LNCAP (cell line): ENCODE measurements around the gene MED8.

Source experiments
- CTCF ChIP-seq: fragments of 450-650 bp; IDR thresholded peaks from 2 replicates; pipeline ENCODE4 v1.5.1; 2017; ENCODE audit warnings: mild to moderate bottlenecking

The MED8 gene, protein sequence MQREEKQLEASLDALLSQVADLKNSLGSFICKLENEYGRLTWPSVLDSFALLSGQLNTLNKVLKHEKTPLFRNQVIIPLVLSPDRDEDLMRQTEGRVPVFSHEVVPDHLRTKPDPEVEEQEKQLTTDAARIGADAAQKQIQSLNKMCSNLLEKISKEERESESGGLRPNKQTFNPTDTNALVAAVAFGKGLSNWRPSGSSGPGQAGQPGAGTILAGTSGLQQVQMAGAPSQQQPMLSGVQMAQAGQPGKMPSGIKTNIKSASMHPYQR

GRCh38 chr1:43389326-43390313 is at the start of gene MED8, which contains the start of gene SZT2:
Gene MED8, minus strand, starts transcription at chr1:43389800. Its CDS starts 36 bp downstream, at chr1:43389764.
Gene SZT2, plus strand, starts transcription at chr1:43389899. Its CDS starts 70 bp downstream, at chr1:43389969.
- TF ChIP-seq CTCF: no peak

- no peak for TF ChIP-seq CTCF
Measured at GRCh38 chr1:43438953-43439581, 49.5 kb upstream of the MED8 start.

- no peak for TF ChIP-seq CTCF
Measured at GRCh38 chr1:43438576-43438952, 49.0 kb upstream of the MED8 start.

DNA sequence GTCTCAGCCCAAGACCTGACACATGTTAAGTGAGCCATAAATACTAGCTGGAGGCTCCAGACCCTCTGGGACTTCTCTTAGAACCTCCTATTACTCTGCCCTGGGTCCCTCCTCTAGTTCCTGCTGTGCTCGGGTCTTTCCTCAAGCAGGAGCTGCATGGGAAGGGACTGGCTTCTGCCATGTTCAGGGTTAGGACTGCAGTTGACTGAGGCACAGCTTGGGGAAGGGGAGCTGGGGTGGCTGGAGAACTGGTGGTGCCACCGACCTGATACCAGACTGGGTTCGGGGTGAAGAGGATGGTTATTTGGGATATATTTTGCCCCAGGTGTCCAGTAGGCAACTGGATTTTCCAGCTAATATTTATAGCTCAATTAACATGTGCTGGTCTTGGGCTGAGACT is 48.4 kb upstream of the MED8 start:
- TF ChIP-seq CTCF: no peak

DNA sequence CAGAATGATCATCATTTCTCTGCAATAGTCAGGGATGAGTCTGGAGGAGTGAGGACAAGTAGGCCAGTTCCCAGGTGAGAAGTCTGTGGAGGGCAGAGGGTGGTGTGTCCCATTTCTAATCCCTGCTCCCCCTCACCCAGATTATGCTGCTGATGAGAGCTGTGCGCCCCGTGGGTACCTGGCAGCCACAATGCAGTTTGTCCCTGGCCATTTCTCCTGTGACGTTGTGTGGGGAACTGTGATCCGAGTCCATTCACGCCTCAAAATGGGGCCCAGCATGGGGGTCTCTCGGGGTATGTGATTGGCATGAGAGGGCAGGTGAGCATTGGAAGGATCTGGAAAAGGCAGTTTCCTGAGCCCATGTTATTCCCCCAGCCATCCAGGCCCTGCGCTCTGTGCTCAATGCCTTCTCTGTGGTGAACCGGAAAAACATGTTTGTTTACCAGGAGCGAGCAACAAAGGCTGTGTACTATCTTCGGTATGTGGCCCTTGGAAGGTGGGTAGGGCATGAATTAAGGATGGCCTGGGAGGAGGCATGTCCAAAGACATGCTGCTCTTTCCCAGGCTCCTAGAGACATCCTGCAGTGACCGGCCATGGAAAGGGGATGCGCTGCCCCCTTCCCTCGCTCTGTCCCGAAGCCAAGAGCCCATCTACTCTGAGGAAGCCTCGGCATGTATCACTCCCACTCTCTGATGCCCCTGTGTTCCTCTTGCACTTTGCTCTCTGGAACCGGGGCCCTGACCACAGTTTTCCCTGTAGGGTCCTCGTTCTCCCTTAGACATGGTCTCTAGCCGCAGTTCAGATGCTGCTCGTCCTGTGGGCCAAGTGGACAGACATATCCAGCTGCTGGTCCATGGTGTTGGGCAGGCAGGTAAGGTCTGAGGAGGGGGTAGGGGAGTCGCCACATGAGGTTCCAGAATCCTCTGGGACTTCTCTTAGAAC is 47.7 kb upstream of the MED8 start:
- no peak for TF ChIP-seq CTCF

DNA sequence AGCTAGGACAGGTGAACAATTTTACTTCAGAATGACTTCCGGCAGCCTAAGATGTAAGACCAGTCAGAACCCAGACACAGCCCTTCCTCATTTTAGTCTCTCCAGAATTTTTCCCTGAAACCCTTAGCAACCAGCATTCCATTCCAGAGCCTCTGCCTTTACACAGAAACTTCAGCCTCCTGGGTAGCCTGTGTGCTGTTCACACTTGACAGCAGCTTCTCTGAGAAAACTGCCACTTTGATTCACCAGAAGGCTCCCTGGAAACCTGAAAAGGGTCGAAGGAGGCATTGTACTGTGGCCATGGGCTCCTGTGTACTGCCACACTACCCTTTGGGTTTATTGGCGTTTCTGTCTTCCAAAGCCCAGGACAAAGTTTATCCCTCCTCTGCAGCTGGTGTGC is 46.8 kb upstream of the MED8 start:
- no peak for TF ChIP-seq CTCF
